HG02885 (cell line): ENCODE data around the gene GPX4.

ENCODE experiments used
- ATAC-seq: cut with Tn5 transposase; IDR thresholded peaks from one replicate; pipeline ENCODE4 v1.9.1; 2021; ENCODE audit warnings: mild to moderate bottlenecking; ENCODE audit not compliant: unreplicated experiment, poor library complexity

The GPX4 gene

GRCh38 chr19:1068009-1069001 is 35.5 kb upstream of the GPX4 start:
- ATAC-seq, result no peak

- ATAC-seq, result no peak
Observed at GRCh38 chr19:1069009-1069779, 34.6 kb upstream of the GPX4 start.

GRCh38 chr19:1070576-1070930 is 33.2 kb upstream of the GPX4 start:
- no peak for ATAC-seq

GRCh38 chr19:1070931-1071791 is 32.6 kb upstream of the GPX4 start:
- no peak for ATAC-seq

- no peak for ATAC-seq
Observed at GRCh38 chr19:1072371-1073015, 31.3 kb upstream of the GPX4 start.

GRCh38 chr19:1073063-1073955 is 30.5 kb upstream of the GPX4 start:
- no peak for ATAC-seq

GRCh38 chr19:1073956-1074517 is 29.8 kb upstream of the GPX4 start:
- ATAC-seq, result no peak

GRCh38 chr19:1074544-1075283 is 29.1 kb upstream of the GPX4 start:
- ATAC-seq, result peak; percentile 67

- ATAC-seq, result no peak
Observed at GRCh38 chr19:1076046-1076386, 27.8 kb upstream of the GPX4 start.

- ATAC-seq, result peak; percentile 58
Observed at GRCh38 chr19:1076951-1077350, 26.8 kb upstream of the GPX4 start.

- no peak for ATAC-seq
Observed at GRCh38 chr19:1079566-1080111, 24.2 kb upstream of the GPX4 start.

GRCh38 chr19:1080360-1081161 is 23.2 kb upstream of the GPX4 start:
- no peak for ATAC-seq

GRCh38 chr19:1081301-1082164 is 22.3 kb upstream of the GPX4 start:
- ATAC-seq, result no peak

- ATAC-seq, result peak; percentile 45
Observed at GRCh38 chr19:1082165-1082927, 21.4 kb upstream of the GPX4 start.
